GM21529 (cell line): ENCODE measurements around the gene GUCY1A1.

Experiments
- ATAC-seq: cut with Tn5 transposase; IDR thresholded peaks from one replicate; pipeline ENCODE4 v1.9.1; 2021; ENCODE audit not compliant: unreplicated experiment

GUCY1A1 gene

DNA sequence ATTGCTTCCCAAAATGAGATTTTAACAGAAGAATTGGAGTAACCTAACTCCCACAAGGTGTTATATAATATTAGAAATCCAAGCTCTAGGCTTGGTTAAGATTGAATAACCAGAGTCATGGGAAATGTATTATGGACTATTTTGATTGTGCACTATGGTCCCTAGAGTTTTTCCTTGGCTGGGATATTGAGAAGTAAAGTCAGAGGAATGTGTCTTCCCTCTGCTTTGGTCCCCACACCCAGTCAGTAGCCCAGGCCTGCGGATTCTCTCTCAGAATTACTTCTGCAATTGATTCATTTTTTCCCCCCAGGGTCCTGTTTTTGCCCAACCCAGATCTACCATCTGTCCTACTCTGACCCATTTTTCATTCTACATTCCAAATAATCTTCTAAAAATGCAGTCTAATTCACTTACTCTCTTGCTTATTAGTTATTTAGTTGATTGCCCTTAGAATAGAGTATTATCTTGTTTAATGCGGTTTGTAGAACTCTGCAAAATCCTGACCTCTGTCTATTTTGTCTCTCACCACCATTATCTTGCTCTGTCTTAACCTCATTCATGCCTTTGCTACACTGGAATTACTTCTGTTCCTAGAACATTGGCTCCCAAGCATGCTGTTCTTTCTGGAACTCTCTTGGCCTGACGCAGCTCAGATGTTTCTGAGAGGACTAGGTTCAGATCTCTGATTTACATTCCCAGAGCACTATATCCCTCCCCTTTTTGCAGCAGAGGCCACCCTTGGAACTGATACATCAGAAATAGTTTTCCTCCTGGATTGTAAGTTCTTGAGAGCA, 23.6 kb downstream of the GUCY1A1 start:
- ATAC-seq: no peak

DNA sequence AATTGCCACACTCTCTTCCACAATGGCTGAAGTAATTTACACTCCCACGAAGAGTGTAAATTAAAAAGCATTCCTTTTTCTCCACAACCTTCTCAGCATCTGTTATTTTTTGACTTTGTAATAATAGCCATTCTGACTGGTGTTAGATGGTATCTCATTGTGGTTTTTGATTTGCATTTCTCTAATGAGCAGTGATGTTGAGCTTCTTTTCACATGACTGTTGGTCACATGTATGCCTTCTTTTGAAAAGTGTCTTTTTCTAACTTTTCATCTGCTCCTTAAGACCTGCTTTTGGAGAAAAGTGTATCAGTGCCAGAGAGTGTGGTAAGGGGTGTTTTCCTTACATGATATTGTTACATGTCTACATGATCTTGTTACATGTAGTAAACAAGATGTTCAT, 25.7 kb downstream of the GUCY1A1 start:
- ATAC-seq: no peak

DNA sequence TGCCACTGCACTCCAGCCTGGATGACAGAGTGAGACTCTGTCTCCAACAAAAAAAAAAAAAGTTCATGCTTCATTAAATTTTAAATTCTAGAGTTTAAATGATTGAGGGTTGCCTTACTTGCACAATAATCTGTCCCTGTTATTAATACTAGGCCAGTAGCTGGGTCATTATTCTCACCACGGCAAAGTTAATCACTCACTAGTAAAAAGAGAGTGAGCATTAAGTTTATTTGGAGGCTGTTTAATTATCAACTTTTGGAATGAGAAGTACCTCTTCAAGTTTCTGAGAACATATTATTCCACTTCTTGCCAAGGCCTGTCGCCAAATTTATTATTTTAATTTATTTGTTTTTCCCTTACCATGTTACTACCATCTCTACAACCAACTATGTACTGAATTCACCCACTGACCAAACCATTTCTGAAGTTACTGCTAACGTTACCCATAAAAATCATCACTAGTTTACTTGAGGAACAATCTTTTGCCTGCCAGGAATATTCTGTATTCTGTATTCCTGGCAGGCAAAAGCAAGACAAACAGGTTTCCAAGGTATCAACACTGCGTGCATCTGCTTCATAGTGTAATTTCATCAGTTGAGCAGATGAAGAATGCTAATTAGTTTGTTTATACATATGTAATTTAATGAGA, 26.5 kb downstream of the GUCY1A1 start:
- ATAC-seq: no peak

DNA sequence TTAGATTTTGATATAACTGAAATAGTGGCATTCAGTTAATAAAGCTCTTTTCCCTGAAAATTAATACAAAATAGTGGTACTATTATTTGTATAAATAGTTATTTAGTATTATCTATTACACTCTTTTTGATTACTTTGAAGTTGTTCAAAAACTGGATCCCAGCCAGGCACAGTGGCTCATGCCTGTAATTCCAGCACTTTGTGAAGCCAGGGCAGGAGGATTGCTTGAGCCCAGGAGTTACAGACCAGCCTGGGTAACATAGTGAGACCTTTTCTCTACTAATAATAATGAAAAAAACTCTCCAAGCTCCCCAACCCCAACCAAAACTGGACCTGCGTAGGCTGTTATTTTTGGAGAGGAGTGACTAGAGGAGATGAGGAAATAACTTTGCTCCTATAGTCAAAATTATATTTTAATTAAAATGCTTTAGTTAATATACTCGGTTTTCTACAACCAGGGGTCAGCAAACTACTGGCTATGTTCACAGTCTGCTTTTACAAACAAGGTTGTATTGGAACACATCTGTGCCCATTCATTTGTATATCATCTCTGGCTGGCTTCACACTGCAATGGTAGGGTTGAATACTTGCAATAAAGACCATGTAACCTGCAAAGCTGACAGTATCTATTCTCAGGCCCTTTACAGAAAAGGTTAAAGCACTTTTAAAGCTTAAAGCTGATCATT, 27.6 kb downstream of the GUCY1A1 start:
- no peak for ATAC-seq

DNA sequence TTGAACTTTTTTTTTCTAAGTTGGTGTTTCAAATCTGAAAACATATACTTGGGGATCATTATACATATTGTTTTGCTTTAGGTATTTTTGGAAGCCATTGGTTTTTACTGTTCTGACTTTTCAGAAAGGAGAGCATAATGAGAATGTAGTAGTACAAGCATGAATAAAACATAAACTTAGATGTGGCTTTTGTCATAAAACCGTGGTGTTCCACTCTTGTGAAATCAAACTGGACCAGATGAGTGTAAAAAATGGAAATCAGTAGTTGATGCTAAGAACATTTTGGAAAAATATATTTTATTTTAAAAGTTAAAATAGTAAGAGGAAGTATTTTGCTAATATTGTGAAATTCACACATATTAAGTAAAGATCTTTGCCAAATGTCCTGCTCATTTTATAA, 29.6 kb downstream of the GUCY1A1 start:
- ATAC-seq: no peak

DNA sequence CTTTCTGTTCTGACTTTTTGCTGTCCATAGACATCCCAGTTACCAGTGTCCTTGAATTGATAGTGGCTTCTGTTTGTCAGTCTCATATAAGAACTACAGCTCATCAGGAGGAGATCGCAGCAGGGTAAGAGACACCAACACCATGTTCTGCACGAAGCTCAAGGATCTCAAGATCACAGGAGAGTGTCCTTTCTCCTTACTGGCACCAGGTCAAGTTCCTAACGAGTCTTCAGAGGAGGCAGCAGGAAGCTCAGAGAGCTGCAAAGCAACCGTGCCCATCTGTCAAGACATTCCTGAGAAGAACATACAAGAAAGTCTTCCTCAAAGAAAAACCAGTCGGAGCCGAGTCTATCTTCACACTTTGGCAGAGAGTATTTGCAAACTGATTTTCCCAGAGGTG, 30.1 kb downstream of the GUCY1A1 start:
- ATAC-seq: no peak

DNA sequence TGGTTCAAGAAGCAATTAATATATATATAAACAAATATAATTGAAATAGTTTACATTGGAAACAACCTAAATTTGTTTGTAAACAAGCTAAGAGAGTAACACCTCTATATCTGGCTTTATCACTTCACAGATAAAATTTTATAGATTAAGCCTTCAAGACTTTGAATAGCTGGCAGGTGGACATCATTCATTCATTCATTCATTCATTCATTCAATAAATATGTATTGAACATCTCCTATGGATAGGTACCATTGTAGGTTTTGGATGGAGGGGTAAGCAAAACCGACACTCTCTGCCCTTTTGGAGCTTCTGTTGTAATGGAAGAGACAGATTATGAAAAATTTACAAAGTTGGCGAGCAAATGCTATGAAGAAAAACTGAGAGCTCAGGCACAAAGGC, 35.2 kb downstream of the GUCY1A1 start:
- no peak for ATAC-seq

DNA sequence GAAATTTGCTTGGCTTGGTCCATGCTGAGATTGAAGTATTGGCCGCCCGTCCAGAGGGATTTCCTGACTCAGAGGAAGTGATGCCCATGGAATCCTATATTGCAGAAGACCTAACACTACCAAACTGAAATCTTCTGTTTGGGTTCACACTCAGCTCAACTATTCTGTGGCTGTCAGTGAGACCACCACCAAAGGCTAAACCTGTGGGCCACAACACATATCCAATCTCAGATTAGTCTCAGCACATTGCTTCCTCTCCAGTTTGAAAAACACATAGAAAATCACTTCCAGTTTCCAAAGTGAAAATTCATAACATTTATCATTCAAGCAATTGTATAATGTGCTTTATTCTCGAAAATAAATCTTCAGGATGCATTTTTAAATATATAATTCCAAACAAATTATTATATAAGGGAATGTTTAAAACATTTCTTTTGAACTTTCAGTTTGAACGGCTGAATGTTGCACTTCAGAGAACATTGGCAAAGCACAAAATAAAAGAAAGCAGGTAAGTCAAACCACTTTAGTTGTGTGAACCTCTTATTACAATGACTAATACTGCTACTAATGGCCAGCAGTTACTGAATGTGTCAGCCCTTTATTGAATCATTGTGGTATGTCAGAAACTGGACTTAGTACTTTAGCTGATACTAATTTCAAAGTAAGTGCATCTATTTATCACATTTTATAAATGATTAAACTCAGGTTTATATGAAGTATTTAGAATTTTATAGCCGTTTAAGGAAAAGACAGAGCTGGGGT, 37.0 kb downstream of the GUCY1A1 start:
- peak; percentile 66 for ATAC-seq

DNA sequence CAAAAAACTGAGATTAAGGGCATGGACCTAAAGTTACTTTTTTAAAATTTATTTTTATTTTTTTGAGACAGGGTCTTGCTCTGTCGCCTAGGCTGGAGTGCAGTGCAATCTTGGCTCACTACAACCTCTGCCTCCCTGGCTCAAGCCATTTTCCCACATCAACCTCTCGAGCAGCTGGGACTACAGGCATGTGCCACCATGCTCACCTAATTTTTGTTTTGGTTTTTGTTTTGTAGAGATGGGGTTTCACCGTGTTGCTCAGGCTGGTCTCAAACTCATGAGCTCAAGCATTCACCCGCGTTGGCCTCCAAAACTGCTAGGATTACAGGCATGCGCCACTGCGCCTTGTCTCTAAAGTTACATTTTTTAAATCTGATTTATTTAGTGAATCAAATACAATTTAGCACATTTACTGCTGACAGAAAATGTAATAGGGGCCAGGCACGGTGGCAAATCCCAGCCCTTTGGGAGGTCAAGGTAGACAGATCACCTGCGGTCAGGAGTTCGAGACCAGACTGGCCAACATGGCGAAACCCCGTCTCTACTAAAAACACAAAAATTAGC, 38.3 kb downstream of the GUCY1A1 start:
- ATAC-seq: no peak

DNA sequence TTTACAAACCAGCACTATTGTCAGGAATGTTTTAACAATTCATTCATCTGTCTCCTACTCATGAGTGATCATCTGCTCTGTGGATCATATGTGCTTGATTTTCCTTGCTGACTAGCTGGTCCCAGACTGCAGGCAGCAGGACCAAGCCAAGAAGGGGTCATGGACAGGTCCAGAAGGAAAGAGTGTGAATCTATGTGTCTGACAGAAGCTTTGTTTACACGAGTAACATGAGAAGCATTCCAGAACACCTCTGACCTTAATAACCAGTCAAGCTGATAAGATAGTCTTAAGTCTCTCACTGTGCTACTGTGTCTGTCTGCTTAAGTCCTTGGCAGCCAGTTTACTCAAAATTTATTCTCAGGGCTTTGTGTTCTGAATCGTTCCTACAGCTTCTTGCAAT, 39.0 kb downstream of the GUCY1A1 start:
- no peak for ATAC-seq

DNA sequence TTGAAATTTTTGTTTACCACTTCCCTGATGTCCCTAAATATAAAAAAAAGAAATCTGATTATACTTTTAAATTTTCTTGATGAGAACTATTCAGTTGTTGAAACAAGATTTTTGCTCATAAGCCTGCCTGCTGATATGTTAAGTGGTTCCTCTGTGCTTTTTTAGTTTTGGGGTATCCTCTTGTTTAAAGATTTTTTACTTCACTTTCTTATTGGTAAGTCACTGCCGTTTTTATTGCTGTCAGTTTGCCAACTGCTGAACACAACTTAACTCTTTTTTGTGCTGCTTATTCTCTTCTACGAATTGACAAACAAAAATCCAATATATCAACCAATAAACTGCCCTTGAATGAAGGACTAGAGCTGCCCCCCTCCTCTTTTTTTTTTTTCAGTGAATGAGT, 39.5 kb downstream of the GUCY1A1 start:
- ATAC-seq: no peak

DNA sequence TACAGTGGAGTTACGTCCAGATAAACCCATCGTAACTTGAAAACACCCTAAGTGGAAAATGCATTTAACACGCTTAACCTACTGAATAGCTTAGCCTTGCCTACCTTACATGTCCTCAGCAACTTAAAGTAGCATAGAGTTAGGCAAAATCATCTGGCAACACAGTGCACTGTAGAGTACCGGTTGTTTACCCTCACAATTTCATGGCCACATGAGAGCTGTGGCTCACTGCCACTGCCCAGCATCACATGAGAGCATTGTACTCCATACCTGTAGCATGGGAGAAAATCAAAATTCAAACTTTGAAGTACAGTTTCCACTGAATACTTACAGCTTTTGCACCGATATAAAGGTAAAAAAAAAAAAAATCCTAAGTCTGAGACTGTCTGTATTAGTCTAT, 40.6 kb downstream of the GUCY1A1 start:
- no peak for ATAC-seq

DNA sequence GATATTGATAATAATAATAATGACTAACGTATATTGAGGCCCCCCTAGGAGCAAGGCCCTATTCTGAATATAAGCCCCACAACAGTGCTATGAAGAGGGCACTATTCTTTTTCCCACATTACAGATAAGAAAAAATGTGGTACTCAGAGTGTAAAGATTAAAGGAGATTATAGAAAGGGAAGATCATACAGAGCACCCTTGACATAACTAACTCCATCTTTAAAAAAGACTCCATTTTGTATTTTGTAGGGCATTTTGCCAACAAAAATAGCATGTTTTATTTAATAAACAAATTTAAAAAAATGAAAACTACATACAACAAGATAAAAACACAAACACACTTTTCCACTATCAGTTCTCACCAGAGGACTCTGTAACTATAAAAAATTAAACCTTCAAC, 42.1 kb downstream of the GUCY1A1 start:
- no peak for ATAC-seq

DNA sequence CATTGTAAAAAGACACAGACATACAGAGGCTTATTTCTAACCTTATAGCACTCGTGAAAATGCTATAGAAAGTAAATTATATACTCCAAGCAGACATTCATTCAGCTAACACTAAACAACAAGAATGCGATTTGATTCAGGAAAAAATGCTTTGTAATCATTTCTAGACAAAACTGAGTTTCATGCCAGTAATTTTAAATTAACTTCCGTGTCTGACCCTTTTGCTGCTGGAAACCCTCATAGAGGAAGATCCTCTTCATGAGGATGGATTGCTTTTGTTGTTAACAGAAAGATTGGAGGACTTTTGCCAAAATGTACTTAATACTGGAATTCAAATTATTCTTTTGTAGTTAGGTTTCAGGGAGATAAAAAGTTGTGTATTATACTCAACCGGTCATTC, 43.3 kb downstream of the GUCY1A1 start:
- ATAC-seq: no peak

DNA sequence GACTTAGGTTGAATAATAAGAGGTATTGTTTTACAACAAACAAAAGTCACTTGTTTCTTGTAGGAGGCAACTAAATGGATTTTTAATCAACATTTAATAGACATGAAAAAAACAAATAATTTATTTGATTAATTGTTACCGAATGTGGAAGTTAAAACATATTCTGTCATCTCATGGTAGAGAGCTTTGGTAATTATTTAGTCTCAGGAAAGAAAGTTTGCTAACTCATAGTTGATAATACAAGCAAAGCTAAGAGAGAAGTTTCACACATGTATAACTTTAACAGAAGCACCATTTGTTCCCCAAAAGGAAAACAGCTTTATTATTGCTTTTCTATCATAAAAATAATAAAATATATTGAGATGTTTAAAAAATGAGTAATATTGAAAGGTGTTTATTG, 44.9 kb downstream of the GUCY1A1 start:
- ATAC-seq: no peak

DNA sequence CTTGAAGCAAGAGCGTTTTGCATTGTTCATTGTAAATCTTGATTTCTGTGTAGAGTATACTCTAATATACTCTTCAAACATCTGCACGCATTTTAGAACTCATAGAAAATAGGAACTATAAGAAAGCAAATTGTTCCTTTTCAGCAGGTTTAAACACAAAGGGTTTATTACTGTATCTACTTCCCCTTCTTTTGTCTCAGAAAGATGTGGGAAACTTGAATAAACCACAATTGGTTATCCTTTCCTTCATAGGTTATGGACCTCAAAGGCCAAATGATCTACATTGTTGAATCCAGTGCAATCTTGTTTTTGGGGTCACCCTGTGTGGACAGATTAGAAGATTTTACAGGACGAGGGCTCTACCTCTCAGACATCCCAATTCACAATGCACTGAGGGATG, 46.2 kb downstream of the GUCY1A1 start:
- no peak for ATAC-seq

DNA sequence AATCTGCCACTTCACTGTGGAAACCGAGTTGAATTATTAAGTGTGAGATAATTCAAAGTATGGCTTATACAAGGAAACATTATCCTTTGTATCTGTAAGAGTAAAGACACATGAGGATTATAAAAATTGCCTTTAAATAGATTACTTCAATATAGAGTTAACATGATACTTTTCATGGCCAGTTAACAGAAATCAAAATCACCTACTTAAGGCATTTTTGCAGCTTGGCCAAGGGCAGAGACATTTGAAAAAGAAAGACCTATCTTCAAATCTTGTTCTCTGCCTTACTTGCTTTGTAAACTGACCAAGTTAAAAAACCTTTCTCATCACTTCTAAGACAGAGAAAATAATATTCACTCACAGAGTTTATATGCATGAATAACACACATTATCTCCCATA, 47.3 kb downstream of the GUCY1A1 start:
- ATAC-seq: no peak

DNA sequence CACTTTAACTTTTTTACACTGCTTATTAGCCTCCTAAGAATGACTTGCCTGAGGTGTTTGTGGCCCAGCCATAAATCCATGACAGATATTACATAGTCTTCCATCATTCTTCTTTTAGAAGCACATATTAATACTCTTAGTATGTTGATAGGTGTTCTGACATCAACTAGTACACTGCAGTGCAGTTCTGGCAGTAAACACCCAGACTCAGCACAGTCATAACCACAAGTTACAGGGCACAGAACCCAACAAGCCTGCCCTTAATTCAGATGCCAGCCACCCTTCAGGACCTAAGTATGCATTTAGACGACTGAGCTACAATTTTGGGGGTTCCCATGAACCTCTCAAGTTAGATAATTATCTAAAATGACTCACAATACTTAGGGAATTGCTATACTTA, 55.7 kb downstream of the GUCY1A1 start:
- no peak for ATAC-seq

DNA sequence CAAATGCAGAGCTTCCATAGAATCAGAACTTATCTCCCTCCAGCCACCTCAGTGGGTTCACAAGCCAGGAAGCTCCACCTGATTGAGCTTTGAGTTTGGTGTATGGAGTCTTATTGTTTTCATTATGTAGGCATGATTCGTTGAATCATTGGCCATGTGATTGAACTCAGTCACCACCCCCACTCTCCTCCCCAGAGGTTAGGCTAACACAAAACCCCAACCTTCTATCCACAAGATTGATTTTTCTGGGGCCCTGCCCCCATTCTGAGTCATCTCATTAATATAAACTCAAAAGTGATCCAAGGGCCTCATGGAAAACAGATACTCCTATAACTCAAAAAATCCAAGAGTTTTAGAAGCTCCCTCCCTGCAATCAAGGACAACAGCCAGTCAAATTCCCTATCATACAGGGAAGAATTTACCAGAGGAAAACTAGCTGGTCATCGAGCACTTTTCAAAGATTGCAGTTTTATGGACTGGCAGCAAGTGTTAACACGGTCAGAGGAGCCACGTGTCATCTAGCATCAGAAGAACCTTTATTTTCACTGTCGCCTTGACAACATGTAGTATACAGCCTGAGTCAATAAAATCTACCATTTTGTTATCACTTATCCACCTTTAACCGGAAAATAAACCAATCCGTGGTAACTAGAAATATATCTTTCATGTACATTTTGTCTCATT, 56.3 kb downstream of the GUCY1A1 start:
- ATAC-seq: no peak

DNA sequence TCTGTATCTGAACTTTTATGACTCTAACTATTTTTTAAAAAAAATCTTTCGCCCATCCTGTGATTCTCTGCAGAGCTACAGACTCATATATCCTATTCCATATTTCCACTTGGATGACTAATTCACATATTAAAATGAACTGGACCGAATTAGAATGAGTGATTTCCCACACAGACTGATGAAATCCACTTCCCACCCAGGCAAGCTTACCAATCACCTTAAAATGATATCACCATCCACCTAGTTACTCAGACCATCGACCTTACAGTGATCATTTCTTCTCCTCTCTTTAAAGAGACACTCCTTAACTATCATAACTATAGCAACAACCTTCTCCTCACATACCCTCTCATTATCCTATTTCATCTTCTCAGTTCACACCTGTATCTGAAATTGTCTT, 58.1 kb downstream of the GUCY1A1 start:
- ATAC-seq: no peak

DNA sequence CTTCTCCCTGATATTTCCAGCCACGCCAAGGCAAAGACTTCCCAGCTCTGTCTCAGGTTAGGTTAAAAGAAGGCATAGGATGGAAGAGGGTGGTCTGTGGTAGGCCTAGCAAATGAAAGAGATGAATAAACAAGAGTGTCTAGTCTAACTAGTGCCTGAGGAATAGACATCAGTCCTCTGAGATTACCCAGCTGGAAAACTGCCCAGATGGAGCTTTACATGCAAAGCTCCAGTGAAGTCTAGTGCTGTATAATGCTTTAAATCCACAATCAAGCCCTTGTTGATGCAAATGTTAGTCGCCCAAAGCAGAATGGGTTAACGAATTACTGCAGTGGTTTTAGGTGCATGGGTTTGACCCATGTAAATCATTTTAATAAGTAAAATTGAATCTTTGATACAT, 67.4 kb downstream of the GUCY1A1 start:
- ATAC-seq: no peak
